ENCODE measurements around the gene ADGRG4. TPM values are rescaled to one million over a fixed set of nuclear protein-coding genes. Genes with fewer than 3 reads are reported as not detected.

ADGRG4 gene
- total and polyA plus RNA-seq, 2 of the 8 experiments (the other 6 are each of a cell fraction or from before 2014, with no cell fraction given) = not detected

GRCh38 chrX:136395271-136395670 is 94.5 kb downstream of the ADGRG4 start:
- WGBS, 2 experiments (ENCODE audit: extremely low coverage in 1 of 2, insufficient coverage in 1 of 2, insufficient read length in 1 of 2, insufficient replicate concordance in 2 of 2, low coverage in 1 of 2, low lambda C conversion rate in 2 of 2, missing lambda C conversion rate in 1 of 2) = 81% methylated on average over 3 of the region's 3 CpGs; no CpG with 5 or more reads in 1 of the 2 experiments
- Histone ChIP-seq H3K23me2 (ENCODE audit: low read depth, low read length) (no peaks in the 10 kb centered on the region), H2BK12ac (ENCODE audit: low read depth, low read length) (no peak overlapping the region), H3K14ac (ENCODE audit: insufficient read length) (no peak overlapping the region), H3K4me2 (ENCODE audit: insufficient read depth in 1 of 2, low read depth in 2 of 2, low read length in 2 of 2) (no peak overlapping the region), H2AK5ac (ENCODE audit: low read depth, low read length) (no peak overlapping the region), H3K56ac (replicated peaks; ENCODE audit: insufficient read length, low read depth, low read length) (no peak overlapping the region), H2BK120ac (replicated peaks; ENCODE audit: low read depth, low read length) (no peak overlapping the region), H3K79me1 (ENCODE audit: low read depth, low read length) (no peaks in the 10 kb centered on the region), H3K27ac (ENCODE audit: low read depth, low read length) (no peak overlapping the region), H3K18ac (ENCODE audit: extremely low read depth, low read length) (no peak overlapping the region), H4K5ac (ENCODE audit: insufficient read length, low read depth, low read length) (no peak overlapping the region), H3K4ac (replicated peaks; ENCODE audit: insufficient read length, low read depth, low read length) (no peak overlapping the region), H3K4me3 (ENCODE audit: extremely low read depth in 1 of 4, insufficient read depth in 2 of 4, low read depth in 3 of 4, low read length in 4 of 4) (no peak overlapping the region), H2BK5ac (ENCODE audit: low read depth, low read length) (no peak overlapping the region), H2AFZ (ENCODE audit: low read length) (no peak overlapping the region), H3K27me3 (replicated peaks in 1 of 4; ENCODE audit: control insufficient read depth in 3 of 4, extremely low read depth in 1 of 4, insufficient read depth in 3 of 4, low read length in 3 of 4) (no peaks in the 10 kb centered on the region), H3K23ac (ENCODE audit: insufficient read length) (no peak overlapping the region), H2BK20ac (ENCODE audit: low read length) (no peak overlapping the region), H4K8ac (ENCODE audit: extremely low read depth, insufficient read depth, low read length) (no peak overlapping the region), H3K79me2 (ENCODE audit: control insufficient read depth in 1 of 2, insufficient read depth in 2 of 2, low read length in 2 of 2) (no peaks in the 10 kb centered on the region), H3K9me3 (ENCODE audit: insufficient read depth in 2 of 2, low read depth in 1 of 2, low read length in 1 of 2) (no peaks in the 10 kb centered on the region), H2BK15ac (ENCODE audit: low read length) (no peak overlapping the region), H4K91ac (replicated peaks; ENCODE audit: insufficient read length, low read length) (no peak overlapping the region), H3K36me3 (ENCODE audit: control insufficient read depth in 2 of 4, insufficient read depth in 4 of 4, low read length in 3 of 4) (no peaks in the 10 kb centered on the region), H3K4me1 (replicated peaks in 1 of 4; ENCODE audit: control insufficient read depth in 3 of 4, insufficient read depth in 4 of 4, low read length in 3 of 4) (no peaks in the 10 kb centered on the region), H4K20me1 (replicated peaks in 1 of 2; ENCODE audit: control insufficient read depth in 1 of 2, insufficient read depth in 2 of 2, low read length in 2 of 2) (no peaks in the 10 kb centered on the region), H3K9ac (replicated peaks in 1 of 4; ENCODE audit: extremely low read depth in 1 of 4, low read depth in 3 of 4, low read length in 3 of 4) (no peak overlapping the region)
- CTCF ChIA-PET (ENCODE audit: partially characterized antibody) = no interaction called here
- no peak for DNase-seq (ENCODE audit: low read depth in 1 of 2, low spot score in 2 of 2)
- POLR2A ChIA-PET (ENCODE audit: partially characterized antibody) = no interaction called here
- TF ChIP-seq GABPA (IDR thresholded peaks at IDR 0.05; ENCODE audit: borderline replicate concordance, insufficient read depth, low read length) (no peak), KDM5A (IDR thresholded peaks at IDR 0.05; ENCODE audit: low read length) (no peak), NANOG (IDR thresholded peaks at IDR 0.05; ENCODE audit: insufficient read depth, low read depth, low read length, poor library complexity, severe bottlenecking) (no peak), TCF12 (IDR thresholded peaks at IDR 0.05; ENCODE audit: low read depth, low read length) (no peak), FOSL1 (IDR thresholded peaks at IDR 0.05; ENCODE audit: insufficient read depth, low read depth, low read length) (no peak), TEAD4 (IDR thresholded peaks at IDR 0.05; ENCODE audit: low read depth, low read length) (no peak), SIN3A (conservative IDR thresholded peaks at IDR 0.05 in 1 of 2, IDR thresholded peaks at IDR 0.05 in 1 of 2; ENCODE audit: low read depth in 1 of 2, low read length in 2 of 2) (no peak), YY1 (IDR thresholded peaks at IDR 0.05; ENCODE audit: low read depth, low read length) (no peak), E2F6 (IDR thresholded peaks at IDR 0.05) (no peak)
- no peak for FAIRE-seq
